ENCODE results near the gene CYP1A1. TPM values are rescaled to one million over a fixed set of nuclear protein-coding genes. Genes with fewer than 3 reads are reported as not detected.

The CYP1A1 gene
- total and polyA plus RNA-seq, 2 of the 13 experiments (the other 11 are each of a cell fraction or from before 2014, with no cell fraction given): 7.9 to 8.0 TPM

GRCh38 chr15:74725845-74726773, 781 bp upstream of the CYP1A1 start (continued):
- no peak for TF ChIP-seq LBX2 (CRISPR knock-in tag; IDR thresholded peaks at IDR 0.05; ENCODE audit: borderline replicate concordance)
- no peak for TF ChIP-seq ARID2 (CRISPR knock-in tag; IDR thresholded peaks at IDR 0.05; ENCODE audit: borderline replicate concordance)
- TF ChIP-seq GABPA (IDR thresholded peaks at IDR 0.05; ENCODE audit: low read depth, low read length): no peak
- peak; percentile 62 for TF ChIP-seq GABPA (CRISPR knock-in tag; IDR thresholded peaks at IDR 0.05; ENCODE audit: low read depth)
- TF ChIP-seq HOXA3 (CRISPR knock-in tag; IDR thresholded peaks at IDR 0.05): peak; percentile 34; the same call in 1 of the 2 replicates
- TF ChIP-seq ZNF564 (CRISPR knock-in tag; IDR thresholded peaks at IDR 0.05): no peak
- no peak for TF ChIP-seq NFE2L2 (IDR thresholded peaks at IDR 0.05; ENCODE audit: low read length)
- no peak for TF ChIP-seq ZNF337 (CRISPR knock-in tag; IDR thresholded peaks at IDR 0.05; ENCODE audit: borderline replicate concordance, low read depth)
- peak; percentile 72 for TF ChIP-seq NR2F6 (IDR thresholded peaks at IDR 0.05)
- TF ChIP-seq NR2F6 (CRISPR knock-in tag; IDR thresholded peaks at IDR 0.05): peak; percentile 89
- peak; percentile 69; the same call in 1 of the 2 replicates for TF ChIP-seq ZBTB7A (CRISPR knock-in tag; IDR thresholded peaks at IDR 0.05)
- TF ChIP-seq, protein P1, sequence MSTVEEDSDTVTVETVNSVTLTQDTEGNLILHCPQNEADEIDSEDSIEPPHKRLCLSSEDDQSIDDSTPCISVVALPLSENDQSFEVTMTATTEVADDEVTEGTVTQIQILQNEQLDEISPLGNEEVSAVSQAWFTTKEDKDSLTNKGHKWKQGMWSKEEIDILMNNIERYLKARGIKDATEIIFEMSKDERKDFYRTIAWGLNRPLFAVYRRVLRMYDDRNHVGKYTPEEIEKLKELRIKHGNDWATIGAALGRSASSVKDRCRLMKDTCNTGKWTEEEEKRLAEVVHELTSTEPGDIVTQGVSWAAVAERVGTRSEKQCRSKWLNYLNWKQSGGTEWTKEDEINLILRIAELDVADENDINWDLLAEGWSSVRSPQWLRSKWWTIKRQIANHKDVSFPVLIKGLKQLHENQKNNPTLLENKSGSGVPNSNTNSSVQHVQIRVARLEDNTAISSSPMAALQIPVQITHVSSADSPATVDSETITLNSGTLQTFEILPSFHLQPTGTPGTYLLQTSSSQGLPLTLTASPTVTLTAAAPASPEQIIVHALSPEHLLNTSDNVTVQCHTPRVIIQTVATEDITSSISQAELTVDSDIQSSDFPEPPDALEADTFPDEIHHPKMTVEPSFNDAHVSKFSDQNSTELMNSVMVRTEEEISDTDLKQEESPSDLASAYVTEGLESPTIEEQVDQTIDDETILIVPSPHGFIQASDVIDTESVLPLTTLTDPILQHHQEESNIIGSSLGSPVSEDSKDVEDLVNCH (CRISPR knock-in tag; IDR thresholded peaks at IDR 0.05): no peak
- TF ChIP-seq, protein P2, sequence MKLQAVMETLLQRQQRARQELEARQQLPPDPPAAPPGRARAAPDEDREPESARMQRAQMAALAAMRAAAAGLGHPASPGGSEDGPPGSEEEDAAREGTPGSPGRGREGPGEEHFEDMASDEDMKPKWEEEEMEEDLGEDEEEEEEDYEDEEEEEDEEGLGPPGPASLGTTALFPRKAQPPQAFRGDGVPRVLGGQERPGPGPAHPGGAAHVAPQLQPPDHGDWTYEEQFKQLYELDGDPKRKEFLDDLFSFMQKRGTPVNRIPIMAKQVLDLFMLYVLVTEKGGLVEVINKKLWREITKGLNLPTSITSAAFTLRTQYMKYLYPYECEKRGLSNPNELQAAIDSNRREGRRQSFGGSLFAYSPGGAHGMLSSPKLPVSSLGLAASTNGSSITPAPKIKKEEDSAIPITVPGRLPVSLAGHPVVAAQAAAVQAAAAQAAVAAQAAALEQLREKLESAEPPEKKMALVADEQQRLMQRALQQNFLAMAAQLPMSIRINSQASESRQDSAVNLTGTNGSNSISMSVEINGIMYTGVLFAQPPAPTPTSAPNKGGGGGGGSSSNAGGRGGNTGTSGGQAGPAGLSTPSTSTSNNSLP (IDR thresholded peaks at IDR 0.05; ENCODE audit: low read depth, low read length): no peak
- peak; percentile 65; the same call in 1 of the 2 replicates for TF ChIP-seq MYPOP (CRISPR knock-in tag; IDR thresholded peaks at IDR 0.05)
- TF ChIP-seq CHD4 (IDR thresholded peaks at IDR 0.05; ENCODE audit: borderline replicate concordance, low read length): no peak
- no peak for TF ChIP-seq FOXJ3 (CRISPR knock-in tag; IDR thresholded peaks at IDR 0.05; ENCODE audit: borderline replicate concordance)
- TF ChIP-seq ZNF124 (CRISPR knock-in tag; IDR thresholded peaks at IDR 0.05): no peak
- TF ChIP-seq SNAI1 (CRISPR knock-in tag; IDR thresholded peaks at IDR 0.05; ENCODE audit: borderline replicate concordance): no peak
- TF ChIP-seq MTA1 (CRISPR knock-in tag; IDR thresholded peaks at IDR 0.05; ENCODE audit: borderline replicate concordance): peak; percentile 70; the same call in 1 of the 2 replicates
- 0 out of 2 replicates have a peak, but pooled peaks have one; percentile 46 for TF ChIP-seq ZNF276 (CRISPR knock-in tag; IDR thresholded peaks at IDR 0.05; ENCODE audit: low read depth)
- TF ChIP-seq DPF2 (CRISPR knock-in tag; IDR thresholded peaks at IDR 0.05; ENCODE audit: borderline replicate concordance, low read depth): no peak
- TF ChIP-seq ATF1 (CRISPR knock-in tag; IDR thresholded peaks at IDR 0.05): no peak
